HCT116 (cell line): ENCODE measurements around the gene TRHDE. TPM values are rescaled to one million over a fixed set of nuclear protein-coding genes. Genes with fewer than 3 reads are reported as not detected.

Experiments used
- ATAC-seq: fragments of 200-7000 bp; cut with Tn5 transposase; 2 replicates; pipeline ENCODE4 v1.9.1; 2020; ENCODE audit warnings: mild to moderate bottlenecking, moderate library complexity
- BruUV-seq: library from RNA; stranded (reverse); fragments of 400-500 nt; replicated peaks from 2 replicates; lab custom pipeline; 2021; lab: Mats Ljungman, UMichigan
- CTCF ChIA-PET: fragments of 300-600 bp; sonication (Branson Sonifier 250); formaldehyde crosslinking; loops from one replicate; lab custom pipeline; 2021; ENCODE audit warnings: antibody characterized with exemption; lab: Charles Lee
- POLR2A ChIA-PET: fragments of 300-600, 350-600 bp; sonication (Branson Sonifier 250); formaldehyde crosslinking; loops from one replicate; lab custom pipeline; 2021; ENCODE audit warnings: antibody characterized with exemption; lab: Charles Lee
- RAD21 ChIA-PET, 2 experiments: fragments of 300-600 bp; sonication (Branson Sonifier 250); formaldehyde crosslinking; loops; one replicate each; lab custom pipeline; 2023; ENCODE audit warnings: low total read pairs in 2 of 2; ENCODE audit not compliant: uncharacterized antibody in 2 of 2, unreplicated experiment in 2 of 2, low non-redundant PET in 1 of 2; lab: Charles Lee
- DNase-seq: peaks from one replicate; pipeline ENCODE4 v3.0.0-alpha.2; 2010; ENCODE audit warnings: low read depth, low spot score
- H2AFZ ChIP-seq: fragments of 200-600 bp; shearing (Covaris generic), sonication (generic); 2 replicates; pipeline ENCODE4 v1.6.1; 2017; ENCODE audit warnings: low read depth, mixed run types, mixed read lengths, antibody characterized with exemption, low read length; ENCODE audit not compliant: poor library complexity, severe bottlenecking
- H3K27ac ChIP-seq: 2 replicates; pipeline ENCODE4 v1.5.1; 2012; ENCODE audit warnings: low read depth, low read length
- H3K27me3 ChIP-seq: fragments of 200-600 bp; sonication (generic); 2 replicates; pipeline ENCODE4 v1.6.1; 2016; ENCODE audit warnings: mixed run types, low read length, mixed read lengths; ENCODE audit not compliant: insufficient read depth
- H3K36me3 ChIP-seq, 2 experiments: fragments of 200-500 bp in 1 of 2; fragments of 200-600 bp in 1 of 2; sonication (Bioruptor generic) in 1 of 2; sonication (generic) in 1 of 2; 2 replicates each; pipeline versions ENCODE4 v1.5.1 to v1.6.1; 2014 to 2016; ENCODE audit warnings: low read length in 2 of 2, inconsistent platforms in 1 of 2, mixed read lengths in 1 of 2, mixed run types in 1 of 2; ENCODE audit not compliant: insufficient read depth in 2 of 2, control insufficient read depth in 1 of 2
- H3K4me1 ChIP-seq, 2 experiments: fragments of 200-600 bp in 1 of 2; sonication (generic) in 1 of 2; 2 replicates each; pipeline versions ENCODE4 v1.5.1 to v1.6.1; 2012 to 2017; ENCODE audit warnings: low read length in 2 of 2, inconsistent platforms in 1 of 2, mild to moderate bottlenecking in 1 of 2, mixed read lengths in 1 of 2, mixed run types in 1 of 2, moderate library complexity in 1 of 2; ENCODE audit not compliant: insufficient read depth in 2 of 2, control insufficient read depth in 1 of 2
- H3K4me2 ChIP-seq: fragments of 200-600 bp; sonication (generic); 2 replicates; pipeline ENCODE4 v1.6.1; 2017; ENCODE audit warnings: mixed run types, low read length, mixed read lengths
- H3K4me3 ChIP-seq, 2 experiments: fragments of 200-600 bp in 1 of 2; sonication (generic) in 1 of 2; replicated peaks in 1 of 2; 2 replicates each; pipeline ENCODE4 v1.5.1; 2011 to 2016; ENCODE audit warnings: low read length in 2 of 2, control low read depth in 1 of 2, low read depth in 1 of 2, mild to moderate bottlenecking in 1 of 2, mixed read lengths in 1 of 2, mixed run types in 1 of 2
- H3K79me2 ChIP-seq: fragments of 200-600 bp; sonication (generic); 2 replicates; pipeline ENCODE4 v1.6.1; 2017; ENCODE audit warnings: mild to moderate bottlenecking, mixed run types, low read length, moderate library complexity, mixed read lengths; ENCODE audit not compliant: insufficient read depth
- H3K9ac ChIP-seq: fragments of 200-600 bp; sonication (generic); 2 replicates; pipeline ENCODE4 v1.6.1; 2016; ENCODE audit warnings: low read length, mixed read lengths
- H3K9me2 ChIP-seq: fragments of 200-600 bp; sonication (generic), shearing (Covaris generic); 2 replicates; pipeline ENCODE4 v1.6.1; 2017; ENCODE audit warnings: mixed run types, mild to moderate bottlenecking, moderate library complexity; ENCODE audit not compliant: insufficient read depth
- H3K9me3 ChIP-seq, 2 experiments: fragments of 200-500 bp in 1 of 2; fragments of 200-600 bp in 1 of 2; sonication (Bioruptor generic) in 1 of 2; sonication (generic) in 1 of 2; 2 replicates each; pipeline ENCODE4 v1.6.1; 2014 to 2017; ENCODE audit warnings: low read length in 2 of 2, mixed read lengths in 2 of 2, inconsistent platforms in 1 of 2, low read depth in 1 of 2, mild to moderate bottlenecking in 1 of 2, mixed run types in 1 of 2, moderate library complexity in 1 of 2; ENCODE audit not compliant: control insufficient read depth in 1 of 2, insufficient read depth in 1 of 2
- H4K20me1 ChIP-seq: fragments of 200-600 bp; sonication (generic), shearing (Covaris generic); 2 replicates; pipeline ENCODE4 v1.6.1; 2017; ENCODE audit warnings: mixed run types, mild to moderate bottlenecking, moderate library complexity; ENCODE audit not compliant: insufficient read depth
- CTCF ChIP-seq, 3 experiments: fragments of 200-600 bp in 1 of 3; sonication (generic) in 1 of 3; IDR thresholded peaks in 2 of 3; conservative IDR thresholded peaks in 1 of 3; 2 replicates each; pipeline ENCODE4 v1.5.1; 2012 to 2017; ENCODE audit warnings: low read depth in 2 of 3, low read length in 2 of 3, antibody characterized with exemption in 1 of 3, borderline replicate concordance in 1 of 3, control low read depth in 1 of 3, mild to moderate bottlenecking in 1 of 3, mixed read lengths in 1 of 3, mixed run types in 1 of 3, moderate library complexity in 1 of 3; ENCODE audit not compliant: insufficient read depth in 1 of 3
- EGR1 ChIP-seq: IDR thresholded peaks from 2 replicates; pipeline ENCODE4 v1.6.1; 2012; ENCODE audit warnings: low read depth
- SIN3A ChIP-seq: IDR thresholded peaks from 2 replicates; pipeline ENCODE4 v1.6.1; 2012; ENCODE audit warnings: low read depth
- SRF ChIP-seq: IDR thresholded peaks from 2 replicates; pipeline ENCODE4 v1.6.1; 2012; ENCODE audit warnings: low read depth
- intact Hi-C: fragments of 100-400 bp; cut with micrococcal nuclease; formaldehyde crosslinking; loops from 2 replicates; pipeline ENCODE4 v1.10.0; 2022
- total RNA-seq: library from RNA; stranded (reverse); gene quantifications from one replicate; pipeline ENCODE4 v1.2.1, GENCODE V29; 2021; ENCODE audit not compliant: unreplicated experiment

The TRHDE gene
- total RNA-seq, 1 experiment from 2014 or later = 2.9 TPM

GRCh38 chr12:72677139-72677538 lies 405.0 kb downstream of the TRHDE start:
- no peak overlapping the region for H2AFZ ChIP-seq
- H3K9me2 ChIP-seq = no peaks in the 10 kb centered on the region
- DNase-seq = no peak
- intact Hi-C loops = no loop called here
- H3K4me3 ChIP-seq = no peak overlapping the region
- no peaks in the 10 kb centered on the region for H3K4me1 ChIP-seq
- no peaks in the 10 kb centered on the region for H4K20me1 ChIP-seq
- no peak for TF ChIP-seq CTCF (IDR thresholded peaks at IDR 0.05 in 2 of 3, conservative IDR thresholded peaks at IDR 0.05 in 1 of 3; ENCODE audit: borderline replicate concordance in 1 of 3, insufficient read depth in 1 of 3, low read depth in 2 of 3, low read length in 2 of 3)
- H3K27ac ChIP-seq = no peak overlapping the region
- no peaks in the 10 kb centered on the region for H3K79me2 ChIP-seq
- ChIA-PET POLR2A (interaction anchor here (0.6 kb wide), 1 partner anchor 16 kb away, joined by 3 read pairs; no protein-coding TSS in a partner anchor), RAD21 (no interaction called here), CTCF (no interaction called here)
- no peaks in the 10 kb centered on the region for H3K27me3 ChIP-seq
- no peak overlapping the region for H3K4me2 ChIP-seq
- H3K9ac ChIP-seq = no peak overlapping the region
- BruUV-seq = no TSS peak
- ATAC-seq = no peak
- no peaks in the 10 kb centered on the region for H3K36me3 ChIP-seq
- H3K9me3 ChIP-seq = no peaks in the 10 kb centered on the region

- Histone ChIP-seq H3K79me2 (no peaks in the 10 kb centered on the region), H4K20me1 (no peaks in the 10 kb centered on the region), H3K9me3 (no peaks in the 10 kb centered on the region), H2AFZ (no peak overlapping the region), H3K4me1 (no peaks in the 10 kb centered on the region), H3K27ac (no peak overlapping the region), H3K4me3 (no peak overlapping the region), H3K36me3 (no peaks in the 10 kb centered on the region), H3K27me3 (no peaks in the 10 kb centered on the region), H3K4me2 (no peak overlapping the region), H3K9ac (no peak overlapping the region), H3K9me2 (no peaks in the 10 kb centered on the region)
- BruUV-seq = no TSS peak
- ChIA-PET RAD21 (no interaction called here), POLR2A (no interaction called here), CTCF (no interaction called here)
- intact Hi-C loops = no loop called here
- no peak for ATAC-seq
- no peak for DNase-seq
- no peak for TF ChIP-seq SIN3A
- TF ChIP-seq SRF = no peak
- TF ChIP-seq EGR1 = no peak
Measured at GRCh38 chr12:72677846-72678245, 405.7 kb downstream of the TRHDE start.
